DOHH2 (cell line): ENCODE results near the gene RER1.

ENCODE experiments used
- H3F3A ChIP-seq: fragments of 200-600 bp; sonication (generic), shearing (Covaris generic); 2 replicates; pipeline ENCODE4 v1.6.0; 2016; ENCODE audit warnings: antibody characterized with exemption, mild to moderate bottlenecking; ENCODE audit not compliant: control insufficient read depth, insufficient read depth
- H3K27ac ChIP-seq: fragments of 200-600 bp; sonication (generic); 2 replicates; pipeline ENCODE4 v1.5.1; 2014; ENCODE audit warnings: low read depth, mild to moderate bottlenecking, low read length, moderate library complexity
- H3K27me3 ChIP-seq: fragments of 200-600 bp; sonication (generic); 2 replicates; pipeline ENCODE4 v1.6.1; 2014; ENCODE audit warnings: mild to moderate bottlenecking, low read length, mixed read lengths; ENCODE audit not compliant: control insufficient read depth
- H3K36me3 ChIP-seq: fragments of 200-600 bp; sonication (generic); 2 replicates; pipeline ENCODE4 v1.6.1; 2014; ENCODE audit warnings: mild to moderate bottlenecking, low read length, moderate library complexity, mixed read lengths; ENCODE audit not compliant: control insufficient read depth
- H3K4me1 ChIP-seq: fragments of 200-600 bp; sonication (generic); 2 replicates; pipeline ENCODE4 v1.6.1; 2014; ENCODE audit warnings: mild to moderate bottlenecking, low read length, mixed read lengths; ENCODE audit not compliant: control insufficient read depth
- H3K4me2 ChIP-seq: fragments of 200-600 bp; sonication (generic); 2 replicates; pipeline ENCODE4 v1.6.0; 2014; ENCODE audit warnings: mild to moderate bottlenecking, low read length, moderate library complexity
- H3K4me3 ChIP-seq: fragments of 200-600 bp; sonication (generic); 2 replicates; pipeline ENCODE4 v1.5.1; 2014; ENCODE audit warnings: mild to moderate bottlenecking, low read length, mixed read lengths
- H3K79me2 ChIP-seq: fragments of 200-600 bp; sonication (generic); 2 replicates; pipeline ENCODE4 v1.6.1; 2014; ENCODE audit warnings: mild to moderate bottlenecking, low read length, mixed read lengths; ENCODE audit not compliant: control insufficient read depth
- H3K9me2 ChIP-seq: fragments of 200-600 bp; sonication (generic); replicated peaks from 2 replicates; pipeline ENCODE4 v1.6.1; 2014; ENCODE audit warnings: mild to moderate bottlenecking, low read length, mixed read lengths; ENCODE audit not compliant: control insufficient read depth
- H3K9me3 ChIP-seq: fragments of 200-600 bp; sonication (generic); 2 replicates; pipeline ENCODE4 v1.6.1; 2014; ENCODE audit warnings: antibody characterized with exemption, low read length, mixed read lengths; ENCODE audit not compliant: control insufficient read depth, insufficient read depth
- H4K20me1 ChIP-seq: fragments of 200-600 bp; sonication (generic); 2 replicates; pipeline ENCODE4 v1.6.0; 2014; ENCODE audit warnings: low read depth, mild to moderate bottlenecking, antibody characterized with exemption, low read length, moderate library complexity; ENCODE audit not compliant: control insufficient read depth, insufficient read depth
- EZH2phosphoT487 ChIP-seq: fragments of 200-600 bp; sonication (generic); IDR thresholded peaks from 2 replicates; pipeline ENCODE4 v1.6.1; 2017; ENCODE audit warnings: borderline replicate concordance, mild to moderate bottlenecking, antibody characterized with exemption, low read length, moderate library complexity, mixed read lengths
- TF ChIP-seq, protein P1 (sequence below): fragments of 200-600 bp; sonication (generic); IDR thresholded peaks from one replicate; pipeline ENCODE4 v1.5.1; 2014; ENCODE audit warnings: antibody characterized with exemption, mild to moderate bottlenecking, low read depth, low read length; ENCODE audit not compliant: poor library complexity, severe bottlenecking

Gene RER1

DNA sequence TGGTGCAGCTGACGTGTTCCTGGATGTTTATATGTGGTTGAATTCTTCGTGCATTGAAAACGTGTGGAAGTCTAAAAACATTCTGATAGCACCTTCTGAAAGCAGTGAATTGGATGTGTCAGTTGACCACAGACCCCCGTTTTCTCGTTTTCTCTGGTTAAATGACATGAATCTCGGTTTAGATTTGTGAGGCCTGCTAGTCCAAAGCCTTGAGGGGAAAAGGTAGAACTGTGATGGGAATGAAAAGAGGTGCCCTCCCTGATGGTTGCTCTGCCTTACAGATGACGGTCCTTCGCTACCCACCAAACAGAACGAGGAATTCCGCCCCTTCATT, 8.9 kb downstream of the RER1 start:
- Histone ChIP-seq H3F3A (peaks cover 17% of the 10 kb centered on the region), H3K27me3 (no peaks in the 10 kb centered on the region), H3K9me2 (no peaks in the 10 kb centered on the region), H3K4me2 (no peak overlapping the region), H3K4me3 (no peak overlapping the region), H3K27ac (no peak overlapping the region), H3K79me2 (peaks cover 37% of the 10 kb centered on the region), H3K36me3 (peaks cover 90% of the 10 kb centered on the region), H3K4me1 (no peaks in the 10 kb centered on the region), H4K20me1 (peaks cover 7% of the 10 kb centered on the region), H3K9me3 (no peaks in the 10 kb centered on the region)
- no peak for TF ChIP-seq EZH2phosphoT487
- TF ChIP-seq, protein P1, sequence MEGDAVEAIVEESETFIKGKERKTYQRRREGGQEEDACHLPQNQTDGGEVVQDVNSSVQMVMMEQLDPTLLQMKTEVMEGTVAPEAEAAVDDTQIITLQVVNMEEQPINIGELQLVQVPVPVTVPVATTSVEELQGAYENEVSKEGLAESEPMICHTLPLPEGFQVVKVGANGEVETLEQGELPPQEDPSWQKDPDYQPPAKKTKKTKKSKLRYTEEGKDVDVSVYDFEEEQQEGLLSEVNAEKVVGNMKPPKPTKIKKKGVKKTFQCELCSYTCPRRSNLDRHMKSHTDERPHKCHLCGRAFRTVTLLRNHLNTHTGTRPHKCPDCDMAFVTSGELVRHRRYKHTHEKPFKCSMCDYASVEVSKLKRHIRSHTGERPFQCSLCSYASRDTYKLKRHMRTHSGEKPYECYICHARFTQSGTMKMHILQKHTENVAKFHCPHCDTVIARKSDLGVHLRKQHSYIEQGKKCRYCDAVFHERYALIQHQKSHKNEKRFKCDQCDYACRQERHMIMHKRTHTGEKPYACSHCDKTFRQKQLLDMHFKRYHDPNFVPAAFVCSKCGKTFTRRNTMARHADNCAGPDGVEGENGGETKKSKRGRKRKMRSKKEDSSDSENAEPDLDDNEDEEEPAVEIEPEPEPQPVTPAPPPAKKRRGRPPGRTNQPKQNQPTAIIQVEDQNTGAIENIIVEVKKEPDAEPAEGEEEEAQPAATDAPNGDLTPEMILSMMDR: no peak

DNA sequence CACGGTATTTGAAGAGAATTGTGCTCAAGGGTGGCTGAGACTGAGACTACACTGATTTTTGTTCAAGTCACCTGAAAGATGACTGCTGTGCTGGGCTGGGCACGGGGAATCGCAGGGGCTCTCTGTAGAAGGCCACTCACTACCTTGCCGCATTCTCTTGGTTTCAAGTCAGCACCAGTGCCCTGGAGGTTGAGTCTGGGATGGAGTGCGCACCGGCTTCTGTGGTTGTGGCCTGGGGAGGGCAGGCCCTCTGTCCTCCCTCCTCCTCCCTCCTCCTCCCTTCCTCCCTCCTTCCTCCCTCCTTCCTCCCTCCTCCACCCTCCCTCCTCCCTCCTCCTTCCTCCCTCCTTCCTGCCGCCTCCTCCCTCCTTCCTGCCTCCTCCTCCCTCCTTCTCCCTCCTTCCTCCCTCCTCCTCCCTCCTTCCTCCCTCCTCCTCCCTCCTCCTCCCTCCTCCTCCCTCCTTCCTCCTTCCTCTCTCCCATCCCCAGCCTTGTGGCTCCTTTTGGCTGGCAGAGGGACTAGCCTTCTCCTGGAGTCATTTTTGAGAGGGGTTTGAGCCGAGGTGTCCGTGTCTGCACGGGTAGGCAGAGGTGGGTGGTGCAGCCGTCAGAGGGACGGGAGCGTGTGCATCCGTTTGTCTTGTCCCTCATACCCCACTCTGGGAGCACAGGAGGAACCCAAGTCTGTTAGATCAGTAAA, 9.5 kb downstream of the RER1 start:
- Histone ChIP-seq H4K20me1 (peaks cover 8% of the 10 kb centered on the region), H3K4me1 (no peaks in the 10 kb centered on the region), H3K36me3 (peaks cover 89% of the 10 kb centered on the region), H3K27me3 (no peaks in the 10 kb centered on the region), H3K9me3 (no peaks in the 10 kb centered on the region), H3K79me2 (peaks cover 32% of the 10 kb centered on the region), H3K4me3 (no peak overlapping the region), H3F3A (peaks cover 18% of the 10 kb centered on the region), H3K27ac (no peak overlapping the region), H3K4me2 (no peak overlapping the region), H3K9me2 (no peaks in the 10 kb centered on the region)
- TF ChIP-seq, protein P1: no peak
- TF ChIP-seq EZH2phosphoT487: no peak

DNA sequence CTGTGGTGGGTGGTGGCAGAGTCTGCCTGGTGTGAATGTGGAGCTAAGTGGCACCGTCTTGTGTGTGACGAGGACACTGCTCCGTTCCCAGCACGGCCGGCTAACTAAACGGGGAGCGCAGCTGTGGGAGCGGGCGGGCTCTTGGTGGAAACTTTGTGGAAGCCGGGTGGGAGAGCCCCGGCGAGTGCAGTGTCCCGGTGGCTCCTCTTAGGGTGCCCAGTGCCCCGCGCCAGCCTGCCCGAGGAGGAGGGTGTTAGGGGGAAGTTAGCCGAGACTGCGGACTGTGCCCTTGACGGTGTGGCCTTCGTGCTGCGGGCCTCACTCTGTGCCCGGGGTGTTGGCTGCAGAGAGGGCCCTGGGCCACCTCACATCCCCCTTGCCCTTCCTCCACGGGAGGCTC, 10.8 kb downstream of the RER1 start:
- Histone ChIP-seq H3K4me3 (no peak overlapping the region), H3K27me3 (no peaks in the 10 kb centered on the region), H3K27ac (no peak overlapping the region), H3K4me1 (no peaks in the 10 kb centered on the region), H3K9me3 (no peaks in the 10 kb centered on the region), H4K20me1 (peaks cover 8% of the 10 kb centered on the region), H3F3A (peaks cover 18% of the 10 kb centered on the region), H3K36me3 (peaks cover 88% of the 10 kb centered on the region), H3K79me2 (peaks cover 24% of the 10 kb centered on the region), H3K4me2 (no peak overlapping the region), H3K9me2 (no peaks in the 10 kb centered on the region)
- TF ChIP-seq, protein P1: no peak
- no peak for TF ChIP-seq EZH2phosphoT487
